Measurements from ENCODE around the gene CLIP4.

The CLIP4 gene

DNA sequence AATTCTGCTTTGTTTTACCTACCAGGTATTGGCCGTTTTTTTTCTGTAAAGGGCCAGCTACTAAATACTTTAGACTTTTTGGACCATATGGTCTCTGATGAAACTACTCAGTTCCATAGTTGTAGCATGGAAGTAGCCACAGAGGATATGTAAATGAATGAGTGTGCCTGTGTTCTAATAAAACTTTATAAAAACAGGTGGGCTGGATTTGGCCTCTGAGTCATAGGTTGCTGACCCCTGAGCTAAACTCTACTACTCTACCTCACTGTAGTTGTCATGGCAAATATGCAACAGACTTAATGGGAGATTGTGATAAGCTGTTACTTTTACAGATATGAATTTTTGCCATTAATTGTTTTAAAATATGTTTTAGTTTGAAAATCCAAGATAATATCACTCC, 19.7 kb downstream of the CLIP4 start:
- H3K36me3 ChIP-seq (ENCODE audit: insufficient read depth, low read length) = no peaks in the 10 kb centered on the region
- DNase-seq (no peak), ATAC-seq (ENCODE audit: insufficient read depth, low read depth) (no peak)
- no peak overlapping the region for H2AFZ ChIP-seq (ENCODE audit: low read depth, low read length)
- H3K9me3 ChIP-seq (ENCODE audit: insufficient read depth, low read length, severe bottlenecking) = no peaks in the 10 kb centered on the region
- H3K27me3 ChIP-seq (ENCODE audit: insufficient read depth, low read length, poor library complexity) = peaks cover 1% of the 10 kb centered on the region
- H3K9ac ChIP-seq (ENCODE audit: low read depth, low read length) = no peak overlapping the region
- no peak for TF ChIP-seq EZH2 (IDR thresholded peaks at IDR 0.05; ENCODE audit: borderline replicate concordance, low read depth, low read length, severe bottlenecking)
- H3K4me2 ChIP-seq (ENCODE audit: insufficient read depth, low read length) = no peak overlapping the region
- no peak overlapping the region for H3K4me3 ChIP-seq (ENCODE audit: low read depth in 1 of 2, low read length in 2 of 2)
- no peak overlapping the region for H3K27ac ChIP-seq (ENCODE audit: low read length)
- no peaks in the 10 kb centered on the region for H3K79me2 ChIP-seq (ENCODE audit: insufficient read depth, low read length)
- no peaks in the 10 kb centered on the region for H4K20me1 ChIP-seq (ENCODE audit: insufficient read depth, low read length)
- H3K4me1 ChIP-seq (ENCODE audit: insufficient read depth, low read length) = no peaks in the 10 kb centered on the region

GRCh38 chr2:29139152-29139551, 23.9 kb downstream of the CLIP4 start:
- no peak for ATAC-seq (ENCODE audit: insufficient read depth, low read depth)
- Histone ChIP-seq H3K36me3 (ENCODE audit: insufficient read depth, low read length) (no peaks in the 10 kb centered on the region), H4K20me1 (ENCODE audit: insufficient read depth, low read length) (no peaks in the 10 kb centered on the region), H3K27me3 (ENCODE audit: insufficient read depth, low read length, poor library complexity) (peaks cover 3% of the 10 kb centered on the region), H3K4me3 (ENCODE audit: low read depth in 1 of 2, low read length in 2 of 2) (no peak overlapping the region), H3K79me2 (ENCODE audit: insufficient read depth, low read length) (no peaks in the 10 kb centered on the region), H3K9ac (ENCODE audit: low read depth, low read length) (no peak overlapping the region), H3K9me3 (ENCODE audit: insufficient read depth, low read length, severe bottlenecking) (no peaks in the 10 kb centered on the region), H3K27ac (ENCODE audit: low read length) (no peak overlapping the region), H3K4me1 (ENCODE audit: insufficient read depth, low read length) (no peaks in the 10 kb centered on the region), H2AFZ (ENCODE audit: low read depth, low read length) (no peak overlapping the region), H3K4me2 (ENCODE audit: insufficient read depth, low read length) (no peak overlapping the region)
- TF ChIP-seq, protein P1, sequence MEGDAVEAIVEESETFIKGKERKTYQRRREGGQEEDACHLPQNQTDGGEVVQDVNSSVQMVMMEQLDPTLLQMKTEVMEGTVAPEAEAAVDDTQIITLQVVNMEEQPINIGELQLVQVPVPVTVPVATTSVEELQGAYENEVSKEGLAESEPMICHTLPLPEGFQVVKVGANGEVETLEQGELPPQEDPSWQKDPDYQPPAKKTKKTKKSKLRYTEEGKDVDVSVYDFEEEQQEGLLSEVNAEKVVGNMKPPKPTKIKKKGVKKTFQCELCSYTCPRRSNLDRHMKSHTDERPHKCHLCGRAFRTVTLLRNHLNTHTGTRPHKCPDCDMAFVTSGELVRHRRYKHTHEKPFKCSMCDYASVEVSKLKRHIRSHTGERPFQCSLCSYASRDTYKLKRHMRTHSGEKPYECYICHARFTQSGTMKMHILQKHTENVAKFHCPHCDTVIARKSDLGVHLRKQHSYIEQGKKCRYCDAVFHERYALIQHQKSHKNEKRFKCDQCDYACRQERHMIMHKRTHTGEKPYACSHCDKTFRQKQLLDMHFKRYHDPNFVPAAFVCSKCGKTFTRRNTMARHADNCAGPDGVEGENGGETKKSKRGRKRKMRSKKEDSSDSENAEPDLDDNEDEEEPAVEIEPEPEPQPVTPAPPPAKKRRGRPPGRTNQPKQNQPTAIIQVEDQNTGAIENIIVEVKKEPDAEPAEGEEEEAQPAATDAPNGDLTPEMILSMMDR (IDR thresholded peaks at IDR 0.05; ENCODE audit: borderline replicate concordance, extremely low read depth, low read length, poor library complexity, severe bottlenecking) = no peak
- TF ChIP-seq EZH2 (IDR thresholded peaks at IDR 0.05; ENCODE audit: borderline replicate concordance, low read depth, low read length, severe bottlenecking) = no peak
- no peak for DNase-seq

GRCh38 chr2:29139731-29140130, 24.5 kb downstream of the CLIP4 start:
- H3K4me3 ChIP-seq (ENCODE audit: low read depth in 1 of 2, low read length in 2 of 2) = no peak overlapping the region
- H3K79me2 ChIP-seq (ENCODE audit: insufficient read depth, low read length) = no peaks in the 10 kb centered on the region
- H3K9me3 ChIP-seq (ENCODE audit: insufficient read depth, low read length, severe bottlenecking) = no peaks in the 10 kb centered on the region
- peaks cover 3% of the 10 kb centered on the region for H3K27me3 ChIP-seq (ENCODE audit: insufficient read depth, low read length, poor library complexity)
- no peaks in the 10 kb centered on the region for H3K4me1 ChIP-seq (ENCODE audit: insufficient read depth, low read length)
- H4K20me1 ChIP-seq (ENCODE audit: insufficient read depth, low read length) = no peaks in the 10 kb centered on the region
- TF ChIP-seq, protein P1 (IDR thresholded peaks at IDR 0.05; ENCODE audit: borderline replicate concordance, extremely low read depth, low read length, poor library complexity, severe bottlenecking) = no peak
- TF ChIP-seq EZH2 (IDR thresholded peaks at IDR 0.05; ENCODE audit: borderline replicate concordance, low read depth, low read length, severe bottlenecking) = no peak
- H3K36me3 ChIP-seq (ENCODE audit: insufficient read depth, low read length) = no peaks in the 10 kb centered on the region
- no peak overlapping the region for H3K27ac ChIP-seq (ENCODE audit: low read length)
- H3K9ac ChIP-seq (ENCODE audit: low read depth, low read length) = no peak overlapping the region
- no peak for ATAC-seq (ENCODE audit: insufficient read depth, low read depth)
- no peak overlapping the region for H2AFZ ChIP-seq (ENCODE audit: low read depth, low read length)
- DNase-seq = no peak
- H3K4me2 ChIP-seq (ENCODE audit: insufficient read depth, low read length) = no peak overlapping the region

- no peak for ATAC-seq (ENCODE audit: insufficient read depth, low read depth)
Measured at GRCh38 chr2:29143657-29144056, 28.4 kb downstream of the CLIP4 start.

More at GRCh38 chr2:29143657-29144056, 28.4 kb downstream of the CLIP4 start:
- H3K4me3 ChIP-seq (ENCODE audit: low read depth in 1 of 2, low read length in 2 of 2) = no peak overlapping the region
- H2AFZ ChIP-seq (ENCODE audit: low read depth, low read length) = no peak overlapping the region
- H3K9ac ChIP-seq (ENCODE audit: low read depth, low read length) = no peak overlapping the region
- H3K79me2 ChIP-seq (ENCODE audit: insufficient read depth, low read length) = no peaks in the 10 kb centered on the region
- H3K4me2 ChIP-seq (ENCODE audit: insufficient read depth, low read length) = no peak overlapping the region
- TF ChIP-seq, protein P1 (IDR thresholded peaks at IDR 0.05; ENCODE audit: borderline replicate concordance, extremely low read depth, low read length, poor library complexity, severe bottlenecking) = no peak
- TF ChIP-seq EZH2 (IDR thresholded peaks at IDR 0.05; ENCODE audit: borderline replicate concordance, low read depth, low read length, severe bottlenecking) = no peak
- H3K27me3 ChIP-seq (ENCODE audit: insufficient read depth, low read length, poor library complexity) = peaks cover 14% of the 10 kb centered on the region
- H3K27ac ChIP-seq (ENCODE audit: low read length) = no peak overlapping the region
- no peaks in the 10 kb centered on the region for H3K36me3 ChIP-seq (ENCODE audit: insufficient read depth, low read length)
- no peak for DNase-seq
- H3K4me1 ChIP-seq (ENCODE audit: insufficient read depth, low read length) = no peaks in the 10 kb centered on the region
- H3K9me3 ChIP-seq (ENCODE audit: insufficient read depth, low read length, severe bottlenecking) = no peaks in the 10 kb centered on the region
- no peaks in the 10 kb centered on the region for H4K20me1 ChIP-seq (ENCODE audit: insufficient read depth, low read length)

All from DND-41 (cell line).